Upper lobe of right lung (tissue), 1 donor: Measurements from ENCODE around the gene PFKP. TPM values are rescaled to one million over a fixed set of nuclear protein-coding genes. Genes with fewer than 3 reads are reported as not detected.

Source experiments
- ATAC-seq: fragments of 200-7000 bp; cut with Tn5 transposase; one replicate; pipeline ENCODE4 v1.9.1; 2020; ENCODE audit warnings: mild to moderate bottlenecking, moderate library complexity
- DNase-seq: peaks from one replicate; pipeline ENCODE4 v3.0.0-alpha.2; 2020
- H3K27ac ChIP-seq: fragments of 200-600 bp; one replicate; pipeline ENCODE4 v1.8.0; 2022
- H3K27me3 ChIP-seq: fragments of 200-600 bp; one replicate; pipeline ENCODE4 v1.8.0; 2022; ENCODE audit warnings: mild to moderate bottlenecking
- H3K36me3 ChIP-seq: fragments of 200-600 bp; one replicate; pipeline ENCODE4 v1.8.0; 2022
- H3K4me1 ChIP-seq: fragments of 200-600 bp; one replicate; pipeline ENCODE4 v1.8.0; 2022
- H3K4me3 ChIP-seq: fragments of 200-600 bp; one replicate; pipeline ENCODE4 v1.8.0; 2022; ENCODE audit warnings: mild to moderate bottlenecking
- H3K9me3 ChIP-seq: fragments of 200-600 bp; one replicate; pipeline ENCODE4 v1.8.0; 2022
- CTCF ChIP-seq: fragments of 200-600 bp; IDR thresholded peaks from one replicate; pipeline ENCODE4 v1.8.0; 2022; ENCODE audit warnings: antibody characterized with exemption
- intact Hi-C: fragments of 100-400 bp; cut with DNase I; formaldehyde crosslinking; loops from one replicate; pipeline ENCODE4 v1.11.0; 2022
- total RNA-seq: library from RNA; stranded (reverse); fragmentation: NEBNext Ultra II Directional; extraction: Animal tissue kit (Norgen Biotek cat#: 25700); gene quantifications from one replicate; pipeline ENCODE4 v1.2.1, GENCODE V29; 2021
- donor health status: DM: no; HTN: yes; CAD: no; lungs with severe emphysema.

The PFKP gene
- total RNA-seq, 1 donor from 2014 or later, result 29.3 TPM

- ATAC-seq (no peak), DNase-seq (no peak)
- Histone ChIP-seq H3K36me3 (no peaks in the 10 kb centered on the region), H3K27ac (no peak overlapping the region), H3K27me3 (no peaks in the 10 kb centered on the region), H3K4me1 (no peaks in the 10 kb centered on the region), H3K9me3 (no peaks in the 10 kb centered on the region), H3K4me3 (no peak overlapping the region)
- intact Hi-C loops, result no loop called here
- TF ChIP-seq CTCF, result no peak
These were observed 6.9 kb downstream of the PFKP start for GRCh38 chr10:3074145-3074665.

DNA sequence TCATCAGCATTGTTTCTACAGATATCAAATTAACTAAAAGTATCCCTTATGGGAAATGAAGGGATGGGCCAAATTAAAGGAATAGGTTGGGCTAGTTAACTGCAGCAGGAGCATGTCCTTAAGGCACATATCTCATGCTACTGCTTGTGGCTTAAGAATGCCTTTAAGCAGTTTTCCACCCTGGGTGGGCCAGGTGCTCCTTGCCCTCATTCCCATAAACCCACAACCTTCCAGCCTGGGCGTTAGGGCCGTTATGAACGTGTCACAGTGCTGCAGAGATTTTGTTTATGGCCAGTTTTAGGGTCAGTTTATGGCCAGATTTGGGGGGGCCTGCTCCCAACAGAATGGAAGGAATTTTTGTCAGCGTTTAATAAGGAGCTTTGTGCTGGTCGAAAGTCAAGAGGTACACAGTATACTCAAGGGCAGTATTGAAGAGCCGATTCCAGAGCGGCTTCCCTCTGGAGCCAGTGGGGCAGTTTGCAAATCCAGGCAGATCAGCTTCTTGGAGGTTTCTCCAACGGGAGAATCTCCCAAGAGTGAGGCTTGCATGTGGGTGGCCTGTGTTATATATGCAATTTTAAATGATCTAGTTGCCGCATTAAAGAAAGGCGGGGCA, 7.7 kb downstream of the PFKP start:
- H3K4me3 ChIP-seq, result no peak overlapping the region
- intact Hi-C loops, result no loop called here
- no peak for DNase-seq

DNA sequence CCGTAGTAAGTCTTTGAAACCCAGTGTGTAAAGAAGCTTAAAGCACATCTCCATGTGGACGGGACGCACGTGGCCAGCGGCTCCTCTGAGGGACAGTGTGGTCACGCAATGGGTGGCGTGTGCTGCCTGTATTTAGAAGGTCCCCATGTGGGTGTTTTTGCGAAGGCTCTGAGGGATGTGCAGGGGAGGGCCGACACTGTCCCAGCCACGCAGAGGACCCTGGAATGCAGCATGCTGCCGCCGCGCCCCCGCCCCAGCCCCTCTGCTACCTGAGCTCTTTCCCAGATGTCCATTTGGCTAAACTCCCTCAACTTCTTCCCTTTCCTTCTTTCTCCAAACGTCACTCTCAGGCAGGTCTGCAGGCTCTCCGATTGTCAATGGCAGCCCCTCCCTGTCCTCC, 8.8 kb downstream of the PFKP start:
- Histone ChIP-seq H3K4me3 (no peak overlapping the region), H3K36me3 (no peaks in the 10 kb centered on the region), H3K27ac (no peak overlapping the region), H3K27me3 (no peaks in the 10 kb centered on the region), H3K4me1 (no peaks in the 10 kb centered on the region), H3K9me3 (no peaks in the 10 kb centered on the region)
- no peak for TF ChIP-seq CTCF
- intact Hi-C loops, result no loop called here
- DNase-seq, result no peak
- no peak for ATAC-seq

More for the DNA sequence above, 7.7 kb downstream of the PFKP start:
- no peak for TF ChIP-seq CTCF
- H3K4me1 ChIP-seq, result no peaks in the 10 kb centered on the region
- H3K9me3 ChIP-seq, result no peaks in the 10 kb centered on the region
- no peak overlapping the region for H3K27ac ChIP-seq
- no peaks in the 10 kb centered on the region for H3K36me3 ChIP-seq
- no peaks in the 10 kb centered on the region for H3K27me3 ChIP-seq
- no peak for ATAC-seq

- no peak for DNase-seq
- no peak for TF ChIP-seq CTCF
- intact Hi-C loops, result no loop called here
- Histone ChIP-seq H3K9me3 (no peaks in the 10 kb centered on the region), H3K27me3 (no peaks in the 10 kb centered on the region), H3K4me3 (no peak overlapping the region), H3K4me1 (no peaks in the 10 kb centered on the region), H3K36me3 (no peaks in the 10 kb centered on the region), H3K27ac (no peak overlapping the region)
- no peak for ATAC-seq
These were observed 10.2 kb downstream of the PFKP start for GRCh38 chr10:3077509-3077908.

DNA sequence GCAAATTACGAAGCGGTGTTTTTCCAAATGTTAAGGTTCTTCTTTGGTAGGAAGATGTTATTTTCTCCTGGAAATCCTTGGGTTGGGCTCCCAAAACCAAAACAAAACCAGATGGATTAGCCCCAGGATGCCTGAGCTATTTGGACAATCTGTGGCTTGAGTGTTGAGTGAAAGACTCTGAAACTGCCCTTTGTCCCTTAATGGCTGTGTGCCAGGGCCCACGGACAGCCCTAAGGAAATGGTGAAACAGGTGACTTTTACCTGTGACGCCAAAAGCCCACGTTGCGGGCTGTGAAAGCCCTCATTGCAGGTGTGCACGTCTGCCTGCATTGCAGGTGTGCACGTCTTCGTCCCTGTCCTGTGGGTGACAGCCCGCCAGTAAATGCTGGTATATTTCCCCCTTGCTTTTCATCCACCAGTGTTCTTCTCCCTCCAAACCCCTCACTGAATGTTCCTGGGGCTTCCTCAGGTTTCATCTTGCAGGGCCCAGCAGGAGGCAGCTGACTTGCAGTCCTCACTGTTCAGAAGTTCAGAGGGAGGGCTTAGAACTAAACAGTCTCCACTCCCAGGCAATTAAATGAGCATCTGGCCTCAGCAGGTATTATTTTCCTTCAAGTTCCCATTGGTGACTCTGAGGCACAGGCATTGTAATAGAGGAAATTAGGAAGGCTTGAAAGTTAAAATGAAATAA, 10.7 kb downstream of the PFKP start:
- Histone ChIP-seq H3K27me3 (no peaks in the 10 kb centered on the region), H3K27ac (no peak overlapping the region), H3K36me3 (no peaks in the 10 kb centered on the region), H3K4me3 (no peak overlapping the region), H3K4me1 (no peaks in the 10 kb centered on the region), H3K9me3 (no peaks in the 10 kb centered on the region)
- ATAC-seq, result no peak
- no peak for DNase-seq
- no peak for TF ChIP-seq CTCF
- intact Hi-C loops, result no loop called here
